GM12865 (cell line): ENCODE measurements around the gene HIKESHI.

Experiments used
- DNase-seq: peaks from one replicate; pipeline ENCODE4 v3.0.0; 2010; ENCODE audit warnings: low read depth
- H3K4me3 ChIP-seq: 2 replicates; pipeline ENCODE4 v1.5.1; 2011; ENCODE audit warnings: mild to moderate bottlenecking, low read depth, low read length, control low read depth
- TF ChIP-seq, protein P1 (sequence below): IDR thresholded peaks from 2 replicates; pipeline ENCODE4 v1.5.1; 2011; ENCODE audit warnings: low read length, control low read depth, low read depth, inconsistent platforms; ENCODE audit not compliant: insufficient read depth; ENCODE audit errors: missing control alignments

Gene HIKESHI

GRCh38 chr11:86302092-86302793 is at the start of gene HIKESHI:
Gene HIKESHI, plus strand, starts transcription at chr11:86302240. Its CDS starts 209 bp downstream, at chr11:86302449.
- H3K4me3 ChIP-seq, result peak within 1 kb of the TSS; percentile 77
- TF ChIP-seq, protein P1, sequence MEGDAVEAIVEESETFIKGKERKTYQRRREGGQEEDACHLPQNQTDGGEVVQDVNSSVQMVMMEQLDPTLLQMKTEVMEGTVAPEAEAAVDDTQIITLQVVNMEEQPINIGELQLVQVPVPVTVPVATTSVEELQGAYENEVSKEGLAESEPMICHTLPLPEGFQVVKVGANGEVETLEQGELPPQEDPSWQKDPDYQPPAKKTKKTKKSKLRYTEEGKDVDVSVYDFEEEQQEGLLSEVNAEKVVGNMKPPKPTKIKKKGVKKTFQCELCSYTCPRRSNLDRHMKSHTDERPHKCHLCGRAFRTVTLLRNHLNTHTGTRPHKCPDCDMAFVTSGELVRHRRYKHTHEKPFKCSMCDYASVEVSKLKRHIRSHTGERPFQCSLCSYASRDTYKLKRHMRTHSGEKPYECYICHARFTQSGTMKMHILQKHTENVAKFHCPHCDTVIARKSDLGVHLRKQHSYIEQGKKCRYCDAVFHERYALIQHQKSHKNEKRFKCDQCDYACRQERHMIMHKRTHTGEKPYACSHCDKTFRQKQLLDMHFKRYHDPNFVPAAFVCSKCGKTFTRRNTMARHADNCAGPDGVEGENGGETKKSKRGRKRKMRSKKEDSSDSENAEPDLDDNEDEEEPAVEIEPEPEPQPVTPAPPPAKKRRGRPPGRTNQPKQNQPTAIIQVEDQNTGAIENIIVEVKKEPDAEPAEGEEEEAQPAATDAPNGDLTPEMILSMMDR, result no peak
- DNase-seq, result peak; percentile 95

- DNase-seq, result peak; percentile 78
- H3K4me3 ChIP-seq, result peak overlapping the region; percentile 32
- TF ChIP-seq, protein P1, result no peak
These were observed 46.1 kb upstream of the HIKESHI start for GRCh38 chr11:86255896-86256295.

- DNase-seq, result no peak
- TF ChIP-seq, protein P1, result no peak
- H3K4me3 ChIP-seq, result peak overlapping the region; percentile 21; the same call in 1 of the 2 replicates
These were observed 45.4 kb upstream of the HIKESHI start for GRCh38 chr11:86256608-86257007.

GRCh38 chr11:86257446-86257845 is 44.6 kb upstream of the HIKESHI start:
- no peak for DNase-seq
- TF ChIP-seq, protein P1, result no peak
- H3K4me3 ChIP-seq, result no peak overlapping the region

DNA sequence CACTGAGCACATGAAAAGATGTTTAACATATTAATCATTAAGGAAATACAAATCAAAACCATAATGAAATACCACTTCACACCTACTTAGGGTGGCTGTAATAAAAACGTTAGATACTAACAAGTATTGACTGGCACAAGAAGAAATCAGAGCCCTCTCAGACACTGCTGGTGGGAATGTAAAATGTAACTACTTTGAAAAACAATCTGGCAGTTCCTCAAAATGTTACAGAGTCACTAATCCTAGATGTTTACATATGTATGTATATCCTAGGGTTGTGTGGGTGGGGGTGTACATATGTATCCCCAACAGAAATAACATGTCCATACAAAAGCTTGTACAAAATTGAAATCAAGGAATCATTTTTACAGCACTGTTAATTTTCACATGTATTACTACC is 42.3 kb upstream of the HIKESHI start:
- TF ChIP-seq, protein P1, result no peak
- no peak overlapping the region for H3K4me3 ChIP-seq
- DNase-seq, result no peak

DNA sequence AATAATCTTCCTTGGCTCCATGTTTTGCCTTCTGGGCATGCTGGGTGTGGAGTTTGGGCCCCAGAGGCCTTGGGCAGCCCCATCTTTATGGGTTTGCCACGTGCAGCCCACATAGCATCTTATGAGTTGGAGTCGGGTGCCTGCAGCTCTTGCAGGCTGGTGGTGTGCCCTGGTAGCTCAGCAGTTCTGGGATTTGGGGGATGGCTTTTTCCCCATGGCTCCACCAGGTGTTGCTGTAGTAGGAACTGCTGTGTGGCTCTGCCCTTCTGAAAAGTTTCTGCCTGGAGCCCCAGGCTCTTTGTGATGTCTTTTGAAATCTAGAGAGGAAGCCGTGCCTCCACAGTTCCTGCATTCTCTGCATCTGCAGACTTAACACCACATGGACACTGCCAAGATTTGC is 40.7 kb upstream of the HIKESHI start:
- no peak for DNase-seq
- H3K4me3 ChIP-seq, result no peak overlapping the region
- TF ChIP-seq, protein P1, result no peak

DNA sequence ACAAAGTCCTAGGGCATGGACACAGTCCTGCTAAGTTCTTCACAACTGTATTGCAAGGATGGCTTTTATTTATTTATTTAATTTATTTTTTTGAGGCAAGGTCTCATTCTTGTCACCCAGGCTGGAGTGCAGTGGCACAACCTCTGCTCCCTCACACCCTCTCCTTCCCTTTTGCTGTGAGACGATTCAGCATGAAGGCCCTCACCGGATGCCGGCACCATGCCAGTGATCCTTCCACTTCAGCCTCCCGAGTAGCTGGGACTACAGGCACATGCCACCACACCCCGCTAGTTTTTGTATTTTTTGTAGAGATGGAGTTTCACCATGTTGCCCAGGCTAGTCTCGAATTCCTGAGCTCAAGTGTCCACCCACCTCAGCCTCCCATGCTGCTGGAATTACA is 39.7 kb upstream of the HIKESHI start:
- H3K4me3 ChIP-seq, result no peak overlapping the region
- DNase-seq, result no peak
- TF ChIP-seq, protein P1, result no peak
